ENCODE data around the gene SLC11A2. TPM values are rescaled to one million over a fixed set of nuclear protein-coding genes. Genes with fewer than 3 reads are reported as not detected.
A peak's percentile ranks its signal among the peaks of the same experiment; 100 is the strongest.

The SLC11A2 gene
- total and polyA plus RNA-seq, 2 of the 13 experiments (the other 11 are each of a cell fraction or from before 2014, with no cell fraction given): 71.7 to 77.0 TPM

DNA sequence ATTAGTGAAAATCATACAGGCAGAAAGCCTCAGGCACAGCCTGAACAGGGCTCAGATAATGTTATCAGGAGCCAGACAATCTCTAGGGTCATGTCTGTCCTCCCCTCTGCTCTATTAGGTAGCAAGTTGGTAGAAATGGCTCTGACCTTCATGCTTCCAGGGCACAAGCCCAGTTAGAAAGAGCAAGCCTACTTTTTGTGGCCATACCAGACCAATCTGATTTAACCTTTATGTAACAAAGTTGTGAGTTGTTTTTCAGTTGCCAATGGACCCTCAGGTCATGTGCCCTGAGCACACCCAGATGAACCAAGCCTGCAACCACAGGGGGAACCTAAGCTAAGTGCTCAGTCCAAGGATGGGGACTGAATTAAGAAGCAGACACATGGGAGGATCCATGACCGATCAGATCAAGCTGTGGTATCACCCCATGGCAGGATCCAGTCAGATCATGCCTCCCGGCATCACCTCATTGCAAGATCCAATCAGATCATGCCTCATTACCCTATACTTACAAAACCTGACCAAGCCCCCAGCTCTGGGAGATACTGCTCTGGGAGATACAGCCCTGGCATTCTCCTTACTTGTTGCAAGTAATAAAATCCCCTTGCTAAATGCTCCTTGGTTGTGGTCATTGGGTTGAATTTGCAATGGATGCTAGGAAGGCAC, 92.6 kb downstream of the SLC11A2 start (continued):
- TF ChIP-seq ZNF772 (CRISPR knock-in tag; IDR thresholded peaks at IDR 0.05): no peak
- TF ChIP-seq, protein P1, sequence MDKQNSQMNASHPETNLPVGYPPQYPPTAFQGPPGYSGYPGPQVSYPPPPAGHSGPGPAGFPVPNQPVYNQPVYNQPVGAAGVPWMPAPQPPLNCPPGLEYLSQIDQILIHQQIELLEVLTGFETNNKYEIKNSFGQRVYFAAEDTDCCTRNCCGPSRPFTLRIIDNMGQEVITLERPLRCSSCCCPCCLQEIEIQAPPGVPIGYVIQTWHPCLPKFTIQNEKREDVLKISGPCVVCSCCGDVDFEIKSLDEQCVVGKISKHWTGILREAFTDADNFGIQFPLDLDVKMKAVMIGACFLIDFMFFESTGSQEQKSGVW (CRISPR knock-in tag; IDR thresholded peaks at IDR 0.05; ENCODE audit: borderline replicate concordance): no peak
- no peak for TF ChIP-seq ZKSCAN5 (CRISPR knock-in tag; IDR thresholded peaks at IDR 0.05)
- TF ChIP-seq ZBTB3 (CRISPR knock-in tag; IDR thresholded peaks at IDR 0.05; ENCODE audit: borderline replicate concordance, low read depth): no peak
- no peak for TF ChIP-seq NCOA1 (CRISPR knock-in tag; IDR thresholded peaks at IDR 0.05)
- TF ChIP-seq PRDM4 (CRISPR knock-in tag; IDR thresholded peaks at IDR 0.05; ENCODE audit: borderline replicate concordance): no peak
- TF ChIP-seq NCOA2 (CRISPR knock-in tag; IDR thresholded peaks at IDR 0.05): peak; percentile 28; the same call in 1 of the 2 replicates
- peak; percentile 65; the same call in 1 of the 2 replicates for TF ChIP-seq ZFP36L1 (CRISPR knock-in tag; IDR thresholded peaks at IDR 0.05)
- TF ChIP-seq NONO (IDR thresholded peaks at IDR 0.05): no peak
- TF ChIP-seq NONO (CRISPR knock-in tag; conservative IDR thresholded peaks at IDR 0.05): no peak
- TF ChIP-seq ETV6 (CRISPR knock-in tag; conservative IDR thresholded peaks at IDR 0.05): 0 out of 2 replicates have a peak, but pooled peaks have one; percentile 35

All from HepG2 (cell line).